ENCODE measurements around the gene BCL7B. TPM values are rescaled to one million over a fixed set of nuclear protein-coding genes. Genes with fewer than 3 reads are reported as not detected.

The BCL7B gene
- total and polyA plus RNA-seq, 2 of the 13 experiments (the other 11 are each of a cell fraction or from before 2014, with no cell fraction given), result 24.3 to 38.2 TPM

GRCh38 chr7:73578342-73579128, 21.0 kb upstream of the BCL7B start, which contains the start of gene TBL2 (continued):
- TF ChIP-seq JUND (CRISPR knock-in tag; IDR thresholded peaks at IDR 0.05) (no peak), NR2C2 (CRISPR knock-in tag; IDR thresholded peaks at IDR 0.05; ENCODE audit: borderline replicate concordance) (peak; percentile 54; the same call in 1 of the 2 replicates), BCLAF1 (IDR thresholded peaks at IDR 0.05) (no peak), ZNF362 (CRISPR knock-in tag; IDR thresholded peaks at IDR 0.05; ENCODE audit: borderline replicate concordance) (no peak), NR2F2 (IDR thresholded peaks at IDR 0.05; ENCODE audit: borderline replicate concordance, low read depth) (no peak), TBX3 (IDR thresholded peaks at IDR 0.05; ENCODE audit: borderline replicate concordance) (no peak), ZNF484 (CRISPR knock-in tag; IDR thresholded peaks at IDR 0.05; ENCODE audit: borderline replicate concordance, low read depth) (no peak), MXD4 (CRISPR knock-in tag; IDR thresholded peaks at IDR 0.05) (peak; percentile 37; the same call in 1 of the 2 replicates), BATF2 (CRISPR knock-in tag; IDR thresholded peaks at IDR 0.05) (no peak; the same call in 1 of the 2 replicates), ZNF782 (CRISPR knock-in tag; IDR thresholded peaks at IDR 0.05; ENCODE audit: borderline replicate concordance) (no peak), KLF16 (CRISPR knock-in tag; IDR thresholded peaks at IDR 0.05) (no peak), DBP (CRISPR knock-in tag; IDR thresholded peaks at IDR 0.05; ENCODE audit: not compliant biosample characterization) (no peak), ZNF317 (CRISPR knock-in tag; IDR thresholded peaks at IDR 0.05) (no peak), SP140L (CRISPR knock-in tag; IDR thresholded peaks at IDR 0.05; ENCODE audit: borderline replicate concordance) (no peak), ZNF597 (CRISPR knock-in tag; IDR thresholded peaks at IDR 0.05) (no peak)
